Cardiac fibroblast (primary cell): Measurements from ENCODE around the gene KRT5.

ENCODE experiments used
- DNase-seq, 2 donors: peaks; one replicate each; pipeline versions ENCODE4 v3.0.0 to v3.0.0-alpha.2; 2010; ENCODE audit warnings: low read depth in 2 of 2
- H3K4me3 ChIP-seq, 2 donors: replicated peaks in 1 of 2; 1 replicate in 1 of 2; 2 replicates in 1 of 2; pipeline ENCODE4 v1.5.1; 2011; ENCODE audit warnings: low read depth in 2 of 2, low read length in 2 of 2, mild to moderate bottlenecking in 2 of 2, moderate library complexity in 1 of 2
- TF ChIP-seq, protein P1 (sequence below): IDR thresholded peaks from one replicate; pipeline ENCODE4 v1.5.1; 2011; ENCODE audit warnings: low read depth, mild to moderate bottlenecking, low read length, inconsistent platforms

Gene KRT5

GRCh38 chr12:52473768-52474167 is 46.4 kb downstream of the KRT5 start, which contains the start of gene KRT6C:
Gene KRT6C, minus strand, starts transcription at chr12:52473805. Its CDS starts 68 bp downstream, at chr12:52473737.
- DNase-seq: no peak
- H3K4me3 ChIP-seq: no peak within 1 kb of the TSS
- TF ChIP-seq, protein P1, sequence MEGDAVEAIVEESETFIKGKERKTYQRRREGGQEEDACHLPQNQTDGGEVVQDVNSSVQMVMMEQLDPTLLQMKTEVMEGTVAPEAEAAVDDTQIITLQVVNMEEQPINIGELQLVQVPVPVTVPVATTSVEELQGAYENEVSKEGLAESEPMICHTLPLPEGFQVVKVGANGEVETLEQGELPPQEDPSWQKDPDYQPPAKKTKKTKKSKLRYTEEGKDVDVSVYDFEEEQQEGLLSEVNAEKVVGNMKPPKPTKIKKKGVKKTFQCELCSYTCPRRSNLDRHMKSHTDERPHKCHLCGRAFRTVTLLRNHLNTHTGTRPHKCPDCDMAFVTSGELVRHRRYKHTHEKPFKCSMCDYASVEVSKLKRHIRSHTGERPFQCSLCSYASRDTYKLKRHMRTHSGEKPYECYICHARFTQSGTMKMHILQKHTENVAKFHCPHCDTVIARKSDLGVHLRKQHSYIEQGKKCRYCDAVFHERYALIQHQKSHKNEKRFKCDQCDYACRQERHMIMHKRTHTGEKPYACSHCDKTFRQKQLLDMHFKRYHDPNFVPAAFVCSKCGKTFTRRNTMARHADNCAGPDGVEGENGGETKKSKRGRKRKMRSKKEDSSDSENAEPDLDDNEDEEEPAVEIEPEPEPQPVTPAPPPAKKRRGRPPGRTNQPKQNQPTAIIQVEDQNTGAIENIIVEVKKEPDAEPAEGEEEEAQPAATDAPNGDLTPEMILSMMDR: no peak

DNA sequence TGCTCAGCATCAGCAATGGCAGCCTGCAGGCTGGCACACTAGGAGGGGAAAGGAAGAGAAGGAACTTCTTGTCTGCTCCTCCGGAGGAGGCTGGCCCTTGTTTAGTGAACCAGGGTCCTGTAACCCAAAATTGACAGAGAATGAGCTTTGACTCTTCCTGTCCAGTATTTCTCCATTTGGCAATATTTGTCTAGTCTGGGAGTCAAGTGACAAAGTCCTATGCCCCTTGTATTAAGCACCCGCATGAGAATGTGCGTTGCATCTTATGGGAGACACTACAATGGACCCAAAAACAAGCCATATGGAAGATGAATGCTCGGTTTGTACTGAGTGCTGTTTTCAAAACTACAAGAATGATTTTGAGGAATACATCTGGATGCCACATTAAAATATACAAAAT is 50.3 kb downstream of the KRT5 start:
- no peak for DNase-seq
- no peak overlapping the region for H3K4me3 ChIP-seq
- TF ChIP-seq, protein P1: no peak

DNA sequence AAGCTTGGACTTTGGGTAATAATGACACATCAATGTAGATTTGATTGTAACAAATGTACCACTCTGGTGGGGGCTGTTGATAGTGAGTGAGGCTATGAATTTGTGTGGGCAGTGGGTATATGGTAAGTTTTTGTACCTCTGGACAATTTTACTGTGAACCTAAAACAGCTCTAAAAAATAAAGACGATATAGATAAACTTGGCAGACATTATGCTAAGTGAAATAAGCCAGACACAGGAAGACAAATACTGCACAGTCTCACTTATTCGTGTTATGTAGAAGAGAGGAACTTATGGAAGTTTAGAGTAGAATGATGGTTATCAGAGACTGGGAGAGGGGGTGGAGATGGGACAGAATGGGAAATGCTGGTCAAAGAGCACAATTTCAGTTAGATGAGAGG is 55.3 kb downstream of the KRT5 start:
- TF ChIP-seq, protein P1: no peak
- no peak overlapping the region for H3K4me3 ChIP-seq
- peak in 1 of 2 donors; percentile 3 for DNase-seq
